AML-193 (cell line): ENCODE data around the gene PLB1.

Source experiments
- DNase-seq, 2 experiments: peaks; one replicate each; lab custom pipeline; 2025; lab: John Stamatoyannopoulos, UW

Gene PLB1

DNA sequence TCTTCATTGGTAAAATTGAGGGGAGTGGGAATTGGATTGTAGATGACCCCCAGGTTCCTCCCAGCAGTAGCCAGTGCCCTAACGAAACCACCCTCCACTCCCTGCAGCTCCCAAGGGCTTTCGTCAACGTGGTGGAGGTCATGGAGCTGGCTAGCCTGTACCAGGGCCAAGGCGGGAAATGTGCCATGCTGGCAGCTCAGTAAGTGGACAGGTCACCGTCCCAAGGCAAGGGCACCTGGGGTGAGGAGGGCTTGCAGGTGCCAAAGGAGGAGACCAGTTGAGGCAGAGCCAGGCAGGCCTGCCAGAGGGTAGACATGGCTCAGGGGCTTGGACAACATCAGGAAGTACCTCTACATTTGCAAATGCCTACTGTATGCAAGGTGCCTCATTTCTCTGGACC, 133.1 kb downstream of the PLB1 start:
- DNase-seq, result no peak

DNA sequence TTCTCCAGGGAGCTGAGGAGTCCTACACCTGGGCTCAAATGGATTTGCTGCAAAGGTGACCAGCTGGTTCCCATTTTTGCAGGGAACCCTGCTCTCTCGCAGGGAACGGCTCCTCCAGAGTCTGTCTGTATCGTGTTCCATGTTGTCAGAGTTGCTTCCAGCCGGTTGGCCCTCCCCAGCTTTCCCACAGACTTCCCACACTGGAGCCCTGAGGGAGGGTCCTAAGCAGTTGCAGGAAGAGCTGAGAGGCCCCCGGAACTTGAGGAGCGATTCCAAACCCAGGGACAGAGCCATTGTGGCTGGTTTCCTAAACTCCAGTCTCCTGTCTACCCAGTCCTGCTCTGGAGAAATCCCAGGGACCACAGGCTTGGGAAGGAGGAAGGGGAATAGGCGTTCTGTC, 134.1 kb downstream of the PLB1 start:
- no peak for DNase-seq

- no peak for DNase-seq
These were observed 134.5 kb downstream of the PLB1 start for GRCh38 chr2:28630341-28630740.

GRCh38 chr2:28631514-28632206, 135.8 kb downstream of the PLB1 start:
- no peak for DNase-seq

DNA sequence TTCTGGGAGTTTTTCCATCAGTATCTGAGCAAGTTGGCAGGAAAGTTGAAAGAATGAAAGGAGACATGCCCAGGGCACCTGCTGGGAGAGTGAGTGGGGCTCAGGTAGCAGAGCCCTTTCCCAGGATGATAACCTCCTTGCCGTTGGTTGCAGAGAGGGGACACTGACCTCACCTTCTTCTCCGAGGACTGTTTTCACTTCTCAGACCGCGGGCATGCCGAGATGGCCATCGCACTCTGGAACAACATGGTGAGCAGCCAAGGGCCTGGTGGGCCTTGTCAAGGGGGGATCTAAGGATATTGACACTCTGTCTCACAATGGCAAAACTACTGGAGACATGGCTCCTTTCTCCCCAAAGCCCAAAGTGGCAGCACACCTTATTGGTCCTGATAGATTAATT, 136.9 kb downstream of the PLB1 start:
- DNase-seq, result no peak

DNA sequence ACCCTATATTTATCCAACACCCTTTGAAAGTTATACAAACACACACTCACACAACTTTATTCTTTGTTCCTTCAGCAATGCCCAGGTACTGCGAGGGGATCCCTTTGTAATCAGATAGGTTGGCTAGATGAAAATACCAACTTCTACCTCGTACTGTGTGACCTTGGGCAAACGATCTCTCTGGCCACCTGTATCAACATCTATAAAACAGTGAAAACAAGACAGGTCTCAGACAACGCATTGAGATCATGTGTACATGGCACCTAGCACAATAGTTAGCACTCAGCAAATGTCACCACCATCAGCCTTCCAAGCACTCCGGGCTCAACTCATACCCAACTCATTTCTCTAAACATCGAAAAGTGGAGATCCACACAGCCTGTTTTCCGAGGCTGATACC, 137.3 kb downstream of the PLB1 start:
- DNase-seq, result no peak

- no peak for DNase-seq
These were observed 137.9 kb downstream of the PLB1 start for GRCh38 chr2:28633746-28634145.

DNA sequence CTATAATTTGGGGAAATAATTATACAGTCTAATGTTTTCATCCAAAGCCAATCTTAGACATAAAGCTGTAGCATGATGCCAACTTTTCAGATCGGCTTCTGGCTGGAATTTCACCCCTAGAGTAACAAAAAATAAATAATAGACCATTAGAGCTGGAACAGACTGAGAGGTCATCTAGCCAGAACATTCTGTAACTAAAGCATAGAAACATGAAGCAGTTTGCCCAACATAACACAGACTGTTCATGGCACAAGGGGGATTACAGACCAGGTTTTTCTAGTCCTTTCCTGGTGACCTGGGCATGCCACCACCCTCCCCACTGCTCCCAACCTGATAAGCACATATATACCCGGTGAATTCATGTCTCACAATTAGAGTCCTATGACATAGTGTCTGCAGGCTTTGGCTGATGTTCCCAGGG, 139.3 kb downstream of the PLB1 start:
- DNase-seq, result no peak

DNA sequence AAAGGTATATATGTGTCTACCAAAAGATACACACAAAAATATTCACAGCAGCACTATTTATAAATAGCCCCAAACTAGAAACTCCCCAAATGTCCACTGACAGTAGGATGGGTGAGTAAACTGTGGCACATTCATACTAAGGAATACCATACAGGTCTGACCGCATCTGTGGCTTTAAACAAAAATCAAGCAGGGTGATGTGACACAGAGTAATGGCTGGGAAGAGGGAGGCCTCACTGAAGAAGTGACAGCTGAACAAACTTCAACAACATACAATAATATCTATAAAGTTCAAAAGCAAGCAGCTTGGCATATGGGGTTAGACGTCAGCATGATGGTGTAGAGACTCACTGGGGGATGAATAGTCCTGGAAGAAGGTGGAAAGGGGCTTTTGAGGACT, 140.6 kb downstream of the PLB1 start:
- DNase-seq, result no peak

DNA sequence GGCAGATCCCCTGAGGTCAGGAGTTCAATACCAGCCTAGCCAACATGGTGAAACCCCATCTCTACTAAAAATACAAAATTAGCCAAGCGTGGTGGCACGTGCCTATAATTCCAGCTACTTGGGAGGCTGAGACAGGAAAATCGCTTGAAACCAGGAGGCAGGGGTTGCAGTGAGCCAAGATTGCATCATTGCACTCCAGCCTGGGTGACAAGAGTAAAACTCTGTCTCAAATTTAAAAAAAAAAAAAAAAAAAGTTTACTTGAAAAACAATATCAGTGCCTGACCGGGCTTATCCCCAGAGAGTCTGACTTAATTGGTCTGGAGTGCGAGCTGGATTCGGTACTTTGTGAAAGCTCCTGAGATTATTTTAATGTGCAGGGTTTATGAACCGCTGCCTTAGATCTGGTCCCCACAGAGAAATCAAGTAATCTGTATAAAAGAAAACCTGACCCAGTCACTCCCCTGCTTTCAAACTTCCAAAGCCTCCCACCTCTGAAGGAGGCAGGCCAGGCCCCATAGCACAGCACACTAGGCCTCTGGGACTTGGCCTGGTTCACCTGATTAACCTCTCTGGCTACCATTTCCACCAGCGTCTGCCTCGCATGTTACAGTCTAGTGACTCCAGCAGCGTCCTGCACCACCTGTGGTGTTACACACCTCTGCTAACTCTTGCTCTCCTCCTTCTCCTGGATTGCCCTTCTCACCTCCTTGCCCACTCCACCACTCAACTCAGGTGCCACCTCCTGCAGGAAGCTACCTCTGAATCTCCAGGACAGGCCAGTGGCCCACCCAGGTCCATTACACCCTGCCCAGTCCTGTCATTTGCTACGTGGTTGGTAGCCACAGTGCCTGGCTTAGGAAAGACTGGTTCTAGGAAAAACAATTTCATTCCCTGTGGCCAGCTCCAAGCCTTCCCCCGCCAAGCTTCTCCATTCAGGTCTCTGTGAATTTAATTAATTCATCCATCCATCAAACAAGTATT, 141.5 kb downstream of the PLB1 start:
- no peak for DNase-seq

DNA sequence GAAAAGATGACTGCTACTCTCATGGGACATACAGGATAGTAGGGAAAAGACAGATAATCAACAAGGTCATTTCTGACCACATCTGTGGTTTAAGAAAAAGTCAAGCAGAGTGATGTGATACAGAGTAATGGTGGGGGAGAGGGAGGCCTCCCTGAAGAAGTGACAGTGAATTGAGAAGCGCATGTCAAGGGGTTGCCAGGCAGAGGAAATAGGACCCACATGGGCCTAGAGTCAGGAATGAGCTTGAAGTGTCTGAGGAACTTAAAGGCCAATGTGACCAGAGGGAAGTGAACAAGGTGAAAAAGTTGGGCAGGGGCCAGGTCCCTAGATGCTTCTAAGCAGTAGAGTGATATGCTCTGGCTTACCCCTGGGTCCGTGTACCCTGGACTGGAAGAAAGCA, 142.2 kb downstream of the PLB1 start:
- DNase-seq, result no peak

DNA sequence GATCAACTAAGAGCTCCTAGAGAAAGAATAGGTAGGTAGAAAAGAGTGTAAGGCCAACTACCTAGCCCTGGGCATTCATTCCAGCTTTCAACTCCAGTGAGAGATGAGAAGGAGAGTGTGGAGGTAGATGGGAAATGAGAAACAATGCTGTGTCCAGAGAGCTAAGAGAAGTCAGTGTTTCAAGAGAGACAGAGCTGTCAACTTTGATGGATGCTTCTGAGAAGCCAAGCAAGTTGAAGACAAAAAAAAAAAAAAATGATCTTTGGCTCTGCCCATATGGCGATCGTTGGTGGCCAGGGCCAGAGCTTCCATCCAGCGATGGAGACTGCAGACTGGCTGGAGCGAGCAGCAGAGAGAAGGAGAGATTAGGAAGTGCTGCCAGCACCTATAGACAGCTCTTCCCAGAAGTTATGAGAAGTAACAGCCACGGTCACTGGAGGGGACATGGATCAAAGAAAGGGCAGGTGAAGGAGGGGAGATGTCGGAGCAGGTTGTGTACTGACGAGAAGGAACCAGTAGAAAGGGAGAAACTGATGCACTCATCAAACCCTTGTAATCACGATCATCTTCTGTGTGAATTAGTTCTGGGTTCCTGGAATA, 143.3 kb downstream of the PLB1 start:
- DNase-seq, result no peak

DNA sequence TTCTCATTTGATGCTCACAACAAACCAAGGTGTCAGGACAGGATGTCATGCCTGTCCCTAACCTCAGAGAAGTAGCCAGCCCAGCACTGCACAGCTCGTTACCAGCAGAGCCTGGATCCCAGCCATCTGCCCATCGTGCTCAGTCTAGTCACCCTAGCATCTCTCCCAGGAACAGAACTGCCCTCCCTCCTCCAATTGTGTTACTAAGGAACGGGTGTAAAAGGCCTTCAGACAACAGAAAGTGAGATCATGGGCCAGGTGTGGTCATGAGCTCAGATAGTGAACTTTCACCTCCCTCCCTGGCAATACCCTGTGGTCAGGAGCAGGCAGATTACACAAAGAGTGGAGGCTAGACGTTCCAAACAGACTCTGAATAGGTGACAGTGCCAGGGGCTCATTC, 144.0 kb downstream of the PLB1 start:
- no peak for DNase-seq

DNA sequence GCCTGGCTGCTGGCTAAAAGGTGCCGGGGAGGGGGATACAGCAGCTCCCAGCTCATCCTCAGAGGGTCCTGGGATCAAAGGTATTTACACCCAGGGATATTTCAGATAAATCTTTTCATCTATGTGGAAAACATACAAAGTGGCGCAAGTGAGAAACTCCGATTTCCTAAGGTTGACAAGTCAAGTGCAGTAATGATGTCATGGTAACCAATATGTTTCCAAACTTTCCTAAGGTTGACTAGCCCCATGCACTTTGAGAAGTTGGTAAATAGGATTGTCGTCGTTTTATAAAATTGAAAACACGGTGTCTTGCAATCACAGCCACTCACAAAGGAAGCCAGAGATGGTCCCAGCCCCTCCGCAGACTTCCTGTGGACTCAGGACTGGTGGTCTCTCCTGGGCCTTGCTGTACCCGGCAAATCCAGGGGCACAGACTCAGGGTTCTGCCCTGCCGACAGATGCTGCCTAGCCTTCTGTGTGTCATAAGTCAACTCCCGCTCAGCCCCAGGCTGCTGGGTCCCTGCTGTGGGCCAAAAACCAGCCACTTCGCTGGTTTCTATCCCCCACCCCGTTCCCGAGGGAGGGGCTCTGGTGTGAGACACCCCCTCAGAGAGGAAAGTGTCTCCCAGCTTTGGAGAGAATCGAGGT, 144.5 kb downstream of the PLB1 start:
- no peak for DNase-seq

GRCh38 chr2:28640908-28641300, 145.0 kb downstream of the PLB1 start:
- no peak for DNase-seq

GRCh38 chr2:28642796-28643195, 146.9 kb downstream of the PLB1 start:
- DNase-seq, result no peak

- DNase-seq, result no peak
These were observed 147.5 kb downstream of the PLB1 start for GRCh38 chr2:28643327-28643726.

DNA sequence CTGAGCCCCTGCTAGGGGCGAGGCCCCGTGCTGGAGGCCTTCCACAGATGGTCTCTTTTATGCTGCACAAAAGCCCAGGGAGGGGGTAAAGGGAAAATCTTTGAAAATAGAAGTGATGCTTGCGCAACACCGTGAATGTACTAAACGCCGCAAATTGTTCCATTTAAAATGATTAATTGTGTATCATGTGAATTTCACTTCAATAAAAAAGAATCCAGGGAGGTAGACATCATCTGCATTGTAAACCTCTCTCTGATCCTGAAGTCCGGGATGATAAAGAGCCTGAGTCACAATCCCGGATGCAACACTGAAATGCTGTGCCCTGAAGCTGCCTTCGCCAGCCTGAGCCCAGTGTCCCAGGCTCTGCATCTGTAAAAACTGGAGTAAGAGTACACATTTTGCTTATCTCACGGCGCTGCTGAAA, 148.1 kb downstream of the PLB1 start:
- DNase-seq, result no peak

GRCh38 chr2:28644760-28645159, 148.9 kb downstream of the PLB1 start:
- no peak for DNase-seq

DNA sequence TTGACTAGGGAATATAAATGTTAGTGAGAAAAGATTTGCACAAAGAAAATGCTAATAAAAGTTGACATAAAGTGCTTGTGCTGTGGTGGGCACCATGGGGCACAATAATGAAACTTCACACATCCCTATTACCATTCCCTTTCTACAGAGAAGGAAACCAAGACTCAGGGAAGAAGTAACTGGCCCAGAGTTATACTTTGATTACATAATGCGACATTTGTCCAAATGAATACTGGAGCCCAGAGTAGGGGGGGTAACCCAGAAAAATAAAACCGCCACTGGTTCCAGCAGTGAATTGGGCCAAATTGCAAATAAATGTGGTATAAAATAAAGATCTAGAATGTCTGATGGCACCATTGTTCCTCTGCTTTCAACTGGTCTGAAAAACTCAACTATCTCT, 149.7 kb downstream of the PLB1 start:
- DNase-seq, result no peak

- DNase-seq, result no peak
These were observed 151.8 kb downstream of the PLB1 start for GRCh38 chr2:28647682-28648081.

DNA sequence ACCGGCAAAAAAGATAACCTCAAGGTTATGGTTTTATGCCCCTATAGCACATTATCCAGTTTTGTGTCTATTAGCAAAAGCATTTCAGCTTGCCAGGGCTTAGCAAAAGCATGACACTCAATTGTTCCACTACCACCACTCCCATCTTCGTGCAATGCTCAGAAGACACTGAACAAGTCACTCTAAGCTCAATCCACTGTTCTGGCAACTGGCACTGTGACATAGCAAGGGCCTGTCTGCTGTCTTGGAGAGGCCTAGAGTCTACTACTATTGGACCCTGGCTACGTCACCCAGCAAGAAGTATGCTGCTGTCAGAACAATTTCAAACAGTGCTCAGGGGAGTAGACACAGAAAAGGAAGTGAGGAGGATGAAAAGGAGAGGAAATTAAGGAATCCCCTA, 152.3 kb downstream of the PLB1 start:
- no peak for DNase-seq
